ENCODE data around the gene COQ2.
"Not testable (repeated sequence)": the region's sequence is repeated elsewhere in the genome, so short reads cannot be mapped to it uniquely, and the experiment has no call there.

The COQ2 gene, protein sequence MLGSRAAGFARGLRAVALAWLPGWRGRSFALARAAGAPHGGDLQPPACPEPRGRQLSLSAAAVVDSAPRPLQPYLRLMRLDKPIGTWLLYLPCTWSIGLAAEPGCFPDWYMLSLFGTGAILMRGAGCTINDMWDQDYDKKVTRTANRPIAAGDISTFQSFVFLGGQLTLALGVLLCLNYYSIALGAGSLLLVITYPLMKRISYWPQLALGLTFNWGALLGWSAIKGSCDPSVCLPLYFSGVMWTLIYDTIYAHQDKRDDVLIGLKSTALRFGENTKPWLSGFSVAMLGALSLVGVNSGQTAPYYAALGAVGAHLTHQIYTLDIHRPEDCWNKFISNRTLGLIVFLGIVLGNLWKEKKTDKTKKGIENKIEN

GRCh38 chr4:83284193-83285054 lies at the start of gene COQ2:
Gene COQ2, minus strand, starts transcription at chr4:83284798. Its CDS starts 34 bp downstream, at chr4:83284764.
- peak; percentile 83 to 86 for DNase-seq (ENCODE audit: low read depth in 2 of 2)

DNA sequence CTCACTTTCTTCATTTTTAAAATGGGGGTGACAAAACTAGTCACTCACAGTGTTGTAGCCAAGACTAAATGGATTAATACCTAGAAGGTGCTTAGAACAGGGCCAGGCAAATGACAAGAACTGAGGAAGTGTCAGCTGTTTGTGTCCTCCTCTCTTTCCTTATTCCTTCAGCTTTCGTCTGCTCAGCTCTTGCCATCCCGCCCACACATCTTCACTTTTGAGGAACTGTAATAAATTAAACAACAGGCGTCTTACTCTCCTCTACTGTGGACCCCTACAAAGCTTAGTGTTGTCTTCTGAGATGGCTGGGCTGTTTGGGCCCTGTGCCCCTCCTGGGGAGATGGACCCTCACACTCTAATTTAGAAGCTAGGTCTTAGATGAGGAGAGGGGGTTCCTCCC lies 47.4 kb upstream of the COQ2 start:
- no peak for DNase-seq (ENCODE audit: low read depth in 2 of 2)

- DNase-seq (ENCODE audit: low read depth in 2 of 2) = no peak
Measured at GRCh38 chr4:83329521-83330110, 45.0 kb upstream of the COQ2 start.

DNA sequence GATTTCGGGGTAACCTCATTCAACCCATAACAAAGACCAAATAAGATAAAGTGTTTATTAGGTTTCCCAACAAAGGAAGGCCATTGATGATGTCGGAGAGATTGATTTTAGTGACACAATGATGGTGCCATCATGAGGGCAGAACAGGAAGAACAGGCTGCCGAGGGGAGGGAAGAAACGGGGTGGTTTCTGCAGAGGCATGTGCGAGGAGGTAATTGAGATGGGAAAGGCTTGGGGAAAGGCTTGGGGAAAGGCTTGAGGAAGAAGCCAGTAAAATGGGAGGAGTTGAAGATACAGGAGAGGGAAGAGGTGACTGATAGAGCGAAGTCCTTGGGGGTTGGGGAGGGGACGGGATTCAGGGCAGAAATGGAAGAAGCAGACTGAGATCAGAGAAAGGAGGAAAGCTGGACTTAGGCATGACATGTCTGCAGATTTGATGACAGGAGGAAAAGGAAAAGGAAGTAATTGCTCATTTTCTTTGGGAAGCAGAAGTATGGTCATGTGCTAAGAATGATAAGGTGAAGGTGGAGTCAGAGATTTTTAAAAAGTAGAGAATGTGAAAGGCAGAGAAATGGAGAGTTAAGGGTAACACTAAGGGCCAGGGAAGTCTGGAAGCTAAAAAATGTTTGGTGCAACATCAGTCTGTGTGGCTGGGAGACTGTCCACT lies 44.1 kb upstream of the COQ2 start:
- no peak for DNase-seq (ENCODE audit: low read depth in 2 of 2)

DNA sequence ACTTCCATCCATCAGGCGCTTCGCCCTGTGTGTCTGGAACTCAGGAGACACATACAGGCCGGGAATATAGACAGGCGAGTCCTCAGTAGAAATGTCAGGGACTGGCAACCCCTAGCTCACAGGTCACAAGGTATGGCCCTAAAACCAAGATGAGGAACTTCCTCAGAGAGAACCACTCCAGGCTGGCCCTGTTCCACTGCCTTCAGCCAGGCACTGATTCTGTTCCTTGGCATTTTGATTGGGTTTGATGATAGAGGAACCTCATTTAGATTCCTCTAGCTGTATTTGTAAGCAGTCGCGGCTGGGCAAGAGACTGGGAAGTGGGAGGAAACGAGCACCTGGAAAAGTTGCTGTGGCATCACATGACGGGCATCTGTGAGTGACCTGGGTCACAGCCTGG lies 41.9 kb upstream of the COQ2 start:
- no peak for DNase-seq (ENCODE audit: low read depth in 2 of 2)

GRCh38 chr4:83325306-83325705 lies 40.7 kb upstream of the COQ2 start:
- DNase-seq (ENCODE audit: low read depth in 2 of 2) = not testable (repeated sequence)

GRCh38 chr4:83323136-83323535 lies 38.5 kb upstream of the COQ2 start:
- no peak for DNase-seq (ENCODE audit: low read depth in 2 of 2)

DNA sequence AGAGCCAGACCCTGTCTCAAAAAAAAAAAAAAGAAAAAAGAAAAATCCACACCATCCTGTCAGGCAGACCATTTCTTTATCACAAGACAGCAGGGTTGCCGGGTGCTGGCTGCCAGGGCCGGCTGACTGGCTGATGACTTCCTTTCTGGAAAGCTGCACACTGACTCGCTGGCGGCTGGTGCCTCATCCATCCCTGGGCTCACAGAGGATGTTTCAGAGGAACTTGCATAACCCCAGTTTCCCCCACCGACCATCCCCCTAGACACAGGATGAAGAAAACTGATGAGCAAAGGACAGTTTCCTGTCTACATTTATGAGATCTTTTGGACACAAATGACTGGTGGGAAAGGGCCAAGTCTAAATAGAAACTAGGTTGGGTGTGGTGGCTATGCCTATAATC lies 36.0 kb upstream of the COQ2 start:
- no peak for DNase-seq (ENCODE audit: low read depth in 2 of 2)

DNA sequence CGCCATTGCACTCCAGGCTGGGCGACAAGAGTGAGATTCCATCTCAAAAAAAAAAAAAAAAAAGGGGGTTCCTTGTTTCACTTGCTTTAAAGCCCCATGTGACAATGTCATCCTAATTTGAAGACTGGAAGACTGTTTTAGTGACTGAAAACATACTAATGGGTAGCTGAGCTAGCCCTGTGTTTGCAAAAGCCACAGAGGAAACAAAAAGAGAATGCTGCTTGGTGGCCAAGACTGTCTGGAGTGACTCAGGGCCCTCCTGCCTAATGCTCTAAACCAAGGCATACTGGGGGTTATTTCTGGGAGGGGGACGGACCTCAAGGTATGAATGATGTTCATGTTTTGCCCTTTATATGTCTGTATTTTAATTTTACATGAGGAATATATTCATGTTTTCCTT lies 34.1 kb upstream of the COQ2 start:
- DNase-seq (ENCODE audit: low read depth in 2 of 2) = no peak

- DNase-seq (ENCODE audit: low read depth in 2 of 2) = no peak
Measured at GRCh38 chr4:83317671-83318070, 33.1 kb upstream of the COQ2 start.

- no peak for DNase-seq (ENCODE audit: low read depth in 2 of 2)
Measured at GRCh38 chr4:83316459-83317165, 32.0 kb upstream of the COQ2 start.

GRCh38 chr4:83315341-83315870 lies 30.8 kb upstream of the COQ2 start:
- no peak for DNase-seq (ENCODE audit: low read depth in 2 of 2)

DNA sequence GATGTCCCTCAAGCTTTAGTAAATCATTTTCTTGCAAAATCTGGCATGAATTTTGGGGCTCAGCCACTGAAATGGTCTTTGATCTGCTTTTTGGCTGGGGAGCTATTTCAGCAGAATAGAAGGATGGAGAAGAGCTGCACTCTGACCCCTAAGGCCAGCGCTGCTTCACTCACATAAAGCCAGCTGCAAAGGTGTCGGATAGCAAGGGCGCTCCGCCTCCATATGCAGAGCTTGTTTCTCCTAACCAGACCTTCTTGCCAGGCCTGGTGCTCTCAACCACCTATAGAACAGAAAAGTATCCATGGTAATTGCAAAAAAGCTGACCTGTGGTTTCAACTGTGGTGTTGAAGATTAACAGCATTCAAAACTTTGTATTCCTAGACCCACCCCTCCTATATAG lies 24.1 kb upstream of the COQ2 start:
- no peak for DNase-seq (ENCODE audit: low read depth in 2 of 2)

- no peak for DNase-seq (ENCODE audit: low read depth in 2 of 2)
Measured at GRCh38 chr4:83307920-83308319, 23.3 kb upstream of the COQ2 start.

DNA sequence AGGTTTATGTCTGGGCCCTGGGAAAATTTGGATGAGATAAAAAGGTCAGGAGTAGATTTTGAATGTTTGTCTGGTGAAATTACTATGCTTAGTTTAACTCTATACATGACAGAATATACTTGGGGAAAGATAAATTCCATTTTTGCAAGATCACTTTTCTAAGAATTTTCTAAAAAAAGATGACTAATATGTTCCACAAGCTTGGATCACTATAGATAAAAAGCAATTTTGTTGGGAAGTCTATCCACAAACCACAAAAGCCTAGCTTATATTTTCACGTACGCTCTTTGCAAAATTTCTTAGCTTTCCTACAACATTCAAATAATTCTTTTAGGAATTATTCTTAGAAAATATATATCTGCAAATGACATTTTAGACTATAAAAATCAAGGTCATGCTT lies 20.6 kb upstream of the COQ2 start:
- DNase-seq (ENCODE audit: low read depth in 2 of 2) = no peak

- DNase-seq (ENCODE audit: low read depth in 2 of 2) = no peak
Measured at GRCh38 chr4:83297548-83298260, 13.1 kb upstream of the COQ2 start.

DNA sequence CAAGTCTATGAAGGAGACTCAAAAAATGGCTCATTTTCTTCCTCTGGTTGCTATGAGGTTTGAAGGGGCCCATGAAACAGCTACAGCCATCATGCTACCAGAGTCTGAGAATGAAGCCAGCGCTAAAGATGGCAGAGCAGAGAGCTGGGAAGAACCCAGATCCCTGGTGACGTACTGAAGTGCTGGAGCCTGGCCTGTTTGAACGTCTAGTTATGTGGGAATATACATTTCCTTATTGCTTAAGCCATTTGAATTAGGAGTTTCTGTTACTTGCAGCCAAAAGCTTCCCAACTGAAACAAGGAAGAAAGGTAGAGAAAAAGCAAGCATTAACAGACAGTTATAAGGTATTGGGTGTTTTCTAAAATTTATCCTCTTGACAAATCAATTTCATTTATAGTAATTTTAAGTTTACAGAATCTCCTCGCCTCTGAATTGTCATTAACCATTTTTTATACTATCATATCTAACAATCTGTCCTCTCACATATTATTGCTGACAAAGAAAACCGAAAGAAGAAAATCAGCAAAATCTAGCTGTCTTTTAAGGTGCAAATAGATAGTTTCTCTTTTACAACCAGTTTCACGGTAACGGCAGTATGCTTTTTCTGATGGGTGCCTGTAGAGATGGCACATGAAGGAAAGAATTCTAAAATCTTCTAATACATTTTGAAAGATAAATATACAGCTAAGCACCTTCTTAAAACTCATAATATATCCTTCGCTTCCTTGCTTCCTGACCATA lies 8.9 kb upstream of the COQ2 start:
- no peak for DNase-seq (ENCODE audit: low read depth in 2 of 2)

DNA sequence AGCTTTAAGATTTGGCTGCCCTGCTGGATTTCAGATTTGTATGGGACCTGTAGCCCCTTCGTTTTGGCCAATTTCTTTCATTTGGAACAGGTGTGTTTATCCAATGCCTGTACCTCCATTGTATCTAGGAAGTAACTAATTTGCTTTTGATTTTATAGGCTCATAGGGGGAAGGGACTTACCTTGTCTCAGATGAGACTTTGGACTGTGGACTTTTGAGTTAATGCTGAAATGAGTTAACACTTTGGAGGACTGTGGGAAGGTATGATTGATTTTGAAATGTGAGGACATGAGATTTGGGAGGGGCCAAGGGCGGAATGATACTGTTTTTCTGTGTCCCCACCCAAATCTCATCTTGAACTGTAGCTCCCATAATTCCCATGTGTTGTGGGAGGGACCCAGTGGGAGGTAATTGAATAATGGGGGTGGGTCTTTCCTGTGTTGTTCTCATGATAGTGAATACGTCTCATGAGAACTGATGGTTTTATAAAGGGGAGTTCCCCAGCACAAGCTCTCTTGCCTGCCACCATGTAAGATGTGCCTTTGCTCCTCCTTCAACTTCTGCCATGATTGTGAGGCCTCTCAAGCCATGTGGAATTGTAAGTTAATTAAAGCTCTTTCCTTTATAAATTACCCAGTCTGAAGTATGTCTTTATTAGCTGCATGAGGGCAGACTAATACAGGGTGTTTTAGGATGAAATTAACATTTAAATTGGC lies 5.6 kb upstream of the COQ2 start:
- DNase-seq (ENCODE audit: low read depth in 2 of 2) = not testable (repeated sequence)

DNA sequence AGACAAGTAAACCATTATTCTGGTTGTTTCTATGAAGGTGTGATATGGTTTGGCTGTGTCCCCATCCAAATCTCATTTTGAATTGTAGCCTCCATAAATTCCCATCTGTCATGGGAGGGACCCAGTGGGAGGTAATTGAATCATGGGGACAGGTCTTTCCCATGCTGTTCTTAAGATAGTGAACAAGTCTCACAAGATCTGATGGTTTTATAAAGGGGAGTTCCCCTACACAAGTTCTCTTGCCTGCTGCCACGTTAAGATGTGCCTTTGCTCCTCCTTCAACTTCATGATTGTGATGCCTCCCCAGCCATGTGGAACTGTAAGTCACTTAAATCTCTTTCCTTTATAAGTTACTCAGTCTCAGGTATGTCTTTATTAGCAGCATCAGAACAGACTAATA lies 3.8 kb upstream of the COQ2 start:
- DNase-seq (ENCODE audit: low read depth in 2 of 2) = not testable (repeated sequence)
